ENCODE measurements around the gene POLDIP3.
A peak's percentile ranks its signal among the peaks of the same experiment; 100 is the strongest.
"Not testable (repeated sequence)": the region's sequence is repeated elsewhere in the genome, so short reads cannot be mapped to it uniquely, and the experiment has no call there.

POLDIP3 gene

DNA sequence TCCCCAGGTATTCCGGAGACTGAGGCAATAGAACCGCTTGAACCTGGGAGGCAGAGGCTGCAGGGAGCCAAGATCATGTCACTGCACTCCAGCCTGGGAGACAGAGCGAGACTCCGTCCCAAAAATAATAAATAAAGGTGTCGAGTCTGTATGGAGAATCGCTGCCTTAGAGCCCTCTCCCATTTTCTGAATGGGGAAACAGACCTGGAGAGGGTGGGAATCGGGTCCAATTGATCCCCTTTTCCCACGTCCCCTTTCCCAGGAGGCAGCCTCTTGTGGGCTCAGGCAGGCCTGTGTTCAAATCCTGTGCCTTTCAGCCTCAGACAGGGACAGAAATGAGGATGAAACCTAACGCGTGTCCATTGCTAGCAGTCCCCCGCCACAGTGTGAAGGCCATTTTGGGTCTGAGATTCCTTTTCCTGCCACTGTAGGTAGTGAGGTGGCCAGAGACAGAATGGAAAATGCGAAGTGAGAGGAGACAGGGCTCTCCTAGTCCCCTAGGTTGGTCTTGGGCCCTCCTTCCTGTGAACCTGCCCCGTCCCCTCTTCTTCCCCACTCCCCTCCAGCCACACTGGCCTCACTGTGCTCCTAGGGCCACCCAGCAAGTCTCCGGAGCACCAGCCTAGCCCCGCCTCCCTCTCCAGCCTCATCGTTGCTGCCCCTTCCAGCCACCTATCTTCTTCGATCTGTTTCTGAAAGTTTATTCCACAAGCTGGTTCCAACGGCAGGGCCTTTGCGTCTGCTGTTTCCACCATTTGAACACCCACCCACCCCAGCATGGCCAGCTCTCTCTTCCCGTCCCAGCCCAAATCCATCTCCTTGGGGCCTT lies 2.7 kb upstream of the POLDIP3 start:
- DNase-seq (ENCODE audit: low spot score), result no peak

DNA sequence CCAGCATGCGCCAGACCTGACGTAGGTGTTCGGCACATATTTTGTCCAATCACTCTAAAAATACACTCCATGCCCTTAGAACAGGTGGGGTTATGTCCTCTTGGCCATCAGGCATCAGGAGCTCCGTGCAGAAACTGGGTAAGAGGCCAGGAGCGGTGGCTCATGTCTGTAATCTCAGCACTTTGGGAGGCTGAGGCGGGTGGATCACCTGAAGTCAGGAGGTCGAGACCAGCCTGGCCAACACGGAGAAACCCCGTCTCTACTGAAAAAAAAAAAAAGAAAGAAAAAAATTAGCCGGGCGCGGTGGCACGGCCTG lies 1.1 kb upstream of the POLDIP3 start:
- not testable (repeated sequence) for DNase-seq (ENCODE audit: low spot score)

DNA sequence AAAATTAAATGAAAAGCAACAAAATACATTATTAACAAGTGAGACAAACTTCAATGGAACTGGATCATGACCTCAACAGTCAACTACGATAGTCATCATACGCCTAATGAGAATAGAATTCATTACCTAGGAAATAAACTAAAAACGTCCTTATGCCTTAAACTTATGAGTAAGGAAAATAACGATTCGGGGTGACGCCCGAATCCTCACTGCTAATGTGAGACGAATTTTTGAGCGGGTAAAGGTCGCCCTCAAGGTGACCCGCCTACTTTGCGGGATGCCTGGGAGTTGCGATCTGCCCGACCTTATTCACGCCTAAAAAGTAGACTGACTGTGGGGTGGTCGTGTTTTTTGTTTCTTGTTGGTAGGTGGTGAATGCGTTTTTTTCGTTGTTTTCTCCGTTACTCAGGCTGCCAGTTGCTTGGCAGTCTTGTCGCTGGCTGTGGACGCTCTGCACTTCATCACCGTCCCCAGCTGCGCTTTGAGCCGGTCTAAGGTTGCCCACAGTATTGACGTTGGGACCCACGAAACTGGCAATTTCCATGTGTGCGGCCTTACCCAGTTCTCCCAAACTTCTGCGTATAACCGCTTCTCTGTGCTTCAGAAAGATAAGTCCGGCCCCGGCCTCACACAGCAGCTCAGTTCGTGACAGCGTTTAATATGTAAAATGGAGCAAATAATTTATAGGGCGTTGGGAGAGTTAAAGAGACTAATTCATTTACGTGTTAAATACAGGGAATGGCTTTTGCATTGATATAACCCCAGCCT lies 593 bp upstream of the POLDIP3 start:
- peak; percentile 93 for DNase-seq (ENCODE audit: low spot score)

DNA sequence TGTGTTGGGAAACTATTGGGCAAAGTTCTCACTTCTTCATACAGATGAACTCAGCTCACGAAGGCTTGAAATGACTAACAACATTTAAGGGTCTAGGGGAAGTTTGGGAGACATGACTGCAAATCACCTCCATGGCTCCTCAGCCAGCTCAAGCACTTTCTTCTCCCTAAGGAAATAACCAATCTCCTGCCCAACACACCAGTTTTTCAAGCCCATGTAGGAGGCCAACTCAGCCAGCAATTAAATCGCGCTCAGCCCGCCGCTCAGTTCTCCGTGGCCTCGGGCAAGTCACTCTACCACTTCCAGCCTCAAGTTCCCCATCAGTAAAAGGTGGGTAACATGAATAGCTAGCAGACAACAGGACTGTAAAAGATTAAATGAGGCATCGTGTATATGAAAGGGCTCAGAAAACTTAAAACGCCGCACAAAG lies 796 bp downstream of the POLDIP3 start:
- DNase-seq (ENCODE audit: low spot score), result no peak

DNA sequence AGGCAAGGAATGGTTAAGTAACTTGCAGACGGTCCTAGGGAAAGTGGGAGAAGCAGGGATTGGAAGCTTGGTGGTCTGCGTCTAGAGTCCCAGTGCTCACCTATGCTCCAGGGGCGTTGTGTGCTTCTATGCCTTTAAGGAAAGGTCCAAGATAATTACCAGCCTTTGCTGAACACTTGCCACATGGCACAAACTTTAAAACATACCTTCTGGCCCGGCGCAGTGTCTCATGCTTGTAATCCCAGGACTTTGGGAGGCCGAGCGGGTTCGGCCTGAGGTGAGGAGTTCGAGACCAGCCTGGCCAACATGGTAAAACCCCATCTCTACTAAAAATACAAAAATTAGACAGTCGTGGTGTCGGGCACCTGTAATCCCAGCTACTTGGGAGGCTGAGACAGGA lies 2.3 kb downstream of the POLDIP3 start:
- no peak for DNase-seq (ENCODE audit: low spot score)

DNA sequence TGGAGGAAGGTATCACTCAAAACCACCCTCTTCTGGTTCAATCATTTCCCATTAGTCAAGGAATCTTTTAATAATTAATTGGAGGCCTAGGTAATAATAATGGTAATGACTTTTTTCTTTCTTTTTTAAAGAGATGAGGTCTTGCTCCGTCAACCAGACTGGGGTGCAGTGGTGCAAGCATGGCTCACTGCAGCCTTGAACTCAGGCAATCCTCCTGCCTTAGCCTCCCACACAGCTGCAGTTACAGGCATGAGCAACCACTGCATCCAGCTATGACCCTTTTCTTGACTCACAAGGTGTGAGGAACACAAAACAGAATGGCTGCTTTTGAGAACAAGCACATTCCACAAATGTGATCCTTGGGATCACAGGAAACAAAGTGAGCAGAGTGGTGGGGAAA lies 3.6 kb downstream of the POLDIP3 start:
- DNase-seq (ENCODE audit: low spot score), result no peak

DNA sequence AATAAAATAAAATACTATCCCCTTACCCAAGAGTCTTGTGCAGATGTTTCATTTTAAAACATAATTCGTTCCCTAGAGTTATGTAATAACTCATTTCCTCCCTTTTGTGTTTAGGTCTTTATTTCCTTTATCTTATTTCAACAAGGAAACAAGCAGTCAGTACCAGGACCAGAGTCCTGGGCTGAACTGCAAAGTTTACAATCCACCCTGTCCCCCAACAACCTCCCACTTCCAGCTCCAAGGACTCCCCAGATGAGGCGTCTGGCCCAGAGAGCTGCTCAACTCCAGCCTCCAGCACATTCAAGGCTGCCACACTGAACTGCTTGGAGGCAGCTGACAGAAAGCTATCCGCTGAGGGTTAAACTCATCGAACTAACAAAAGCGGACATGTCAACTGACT lies 4.5 kb downstream of the POLDIP3 start:
- no peak for DNase-seq (ENCODE audit: low spot score)

DNA sequence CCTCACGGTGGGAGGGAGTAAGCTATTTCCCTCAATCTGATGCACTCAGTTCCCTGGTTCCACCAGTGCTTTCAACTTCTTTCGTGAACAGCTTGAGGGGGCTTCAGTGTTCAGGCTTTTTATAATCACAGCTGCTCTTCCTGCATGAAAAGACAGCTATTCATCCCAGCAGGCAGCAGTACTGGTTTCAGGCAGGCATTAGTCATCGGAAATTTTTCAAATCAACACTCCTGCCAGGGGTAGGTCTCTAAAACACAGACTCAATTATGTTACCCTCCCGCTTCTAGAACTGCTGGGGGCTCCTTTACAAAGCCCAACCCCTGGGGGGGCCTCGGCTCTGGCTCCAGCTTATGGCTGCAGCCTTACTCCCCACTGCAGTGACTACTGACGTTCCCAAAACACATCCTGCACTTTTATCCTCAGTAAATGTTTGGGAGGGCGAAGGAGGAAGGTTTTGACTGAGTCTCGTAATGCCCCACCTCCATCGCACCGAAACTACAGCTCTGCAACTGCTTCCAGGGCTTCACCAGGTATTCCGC lies 5.8 kb downstream of the POLDIP3 start:
- no peak for DNase-seq (ENCODE audit: low spot score)

DNA sequence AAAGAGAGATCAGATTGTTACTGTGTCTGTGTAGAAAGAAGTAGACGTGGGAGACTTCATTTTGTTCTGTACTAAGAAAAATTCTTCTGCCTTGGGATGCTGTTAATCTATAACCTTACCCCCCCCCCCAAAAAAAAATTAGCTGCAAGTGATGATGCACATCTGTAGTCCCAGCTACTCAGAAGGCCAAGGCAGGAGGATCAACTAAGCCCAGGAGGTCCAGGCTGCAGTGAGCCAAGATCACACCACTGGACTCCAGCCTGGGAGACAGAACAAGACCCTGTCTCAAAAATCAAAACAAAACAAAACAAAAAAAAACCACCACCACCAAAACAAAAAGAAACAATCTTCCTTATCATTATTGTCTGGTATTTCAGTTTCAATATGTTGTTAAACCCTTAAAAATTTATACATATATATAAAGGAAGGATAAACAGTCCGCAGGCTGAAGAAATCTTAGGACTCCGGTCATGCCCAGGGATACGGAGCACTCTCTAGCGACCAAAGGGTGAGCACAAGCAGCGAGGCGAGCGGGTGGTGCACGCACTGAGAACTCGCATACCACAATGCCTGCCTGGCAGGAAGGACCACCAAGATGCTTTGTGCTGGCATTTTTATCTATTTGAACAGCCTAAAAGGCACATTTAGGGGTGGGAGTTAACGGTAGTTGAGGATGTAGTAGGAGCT lies 6.4 kb downstream of the POLDIP3 start:
- DNase-seq (ENCODE audit: low spot score), result no peak

DNA sequence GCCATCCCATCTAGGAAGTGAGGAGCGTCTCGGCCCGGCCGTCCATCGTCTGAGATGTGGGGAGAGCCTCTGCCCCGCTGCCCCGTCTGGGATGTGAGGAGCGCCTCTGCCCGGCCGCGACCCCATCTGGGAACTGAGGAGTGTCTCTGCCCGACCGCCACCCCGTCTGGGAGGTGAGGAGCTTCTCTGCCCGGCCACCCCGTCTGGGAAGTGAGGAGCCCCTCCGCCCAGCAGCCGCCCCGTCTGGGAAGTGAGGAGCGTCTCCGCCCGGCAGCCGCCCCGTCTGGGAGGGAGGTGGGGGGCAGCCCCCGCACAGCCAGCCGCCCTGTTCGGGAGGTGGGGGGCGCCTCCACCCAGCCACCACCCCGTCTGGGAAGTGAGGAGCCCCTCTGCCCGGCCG lies 7.0 kb downstream of the POLDIP3 start:
- DNase-seq (ENCODE audit: low spot score), result not testable (repeated sequence)

DNA sequence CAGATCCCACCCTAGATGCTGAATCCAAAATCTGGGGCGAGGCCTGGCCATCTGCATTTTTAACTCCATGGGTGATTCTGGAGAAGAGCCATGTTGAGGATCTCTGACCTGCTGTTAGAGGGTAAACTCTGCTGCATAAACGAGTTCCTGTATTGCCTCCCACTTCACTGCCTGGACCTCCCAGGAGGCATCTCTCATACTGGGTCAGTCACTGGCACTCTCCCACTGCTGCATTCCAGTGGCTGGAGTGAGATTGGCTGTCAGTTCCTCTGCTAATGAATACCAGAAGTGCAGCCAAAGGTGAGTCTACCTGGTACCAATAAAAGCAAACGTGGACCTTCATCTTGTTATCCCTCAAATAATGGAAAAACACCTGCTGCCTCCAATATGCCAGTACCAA lies 10.3 kb downstream of the POLDIP3 start:
- no peak for DNase-seq (ENCODE audit: low spot score)

DNA sequence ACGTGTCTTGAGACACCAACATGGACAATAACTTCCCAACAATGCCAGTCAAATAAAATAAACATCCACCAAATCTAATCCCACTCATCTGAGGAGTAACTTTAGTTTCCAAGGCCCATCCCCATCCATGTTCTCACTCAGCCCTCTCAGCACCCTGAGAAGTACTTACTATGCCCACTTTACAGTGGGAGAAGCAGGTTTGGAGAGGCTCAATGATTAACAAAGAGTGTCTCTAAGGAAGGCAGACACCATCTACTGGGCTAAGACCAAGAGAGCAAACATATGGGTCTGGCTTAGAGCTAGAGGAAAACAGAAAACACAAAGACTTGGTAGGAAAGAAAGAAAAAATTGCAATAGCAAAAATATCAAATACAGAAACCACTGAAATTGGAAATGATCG lies 11.3 kb downstream of the POLDIP3 start:
- DNase-seq (ENCODE audit: low spot score), result no peak

DNA sequence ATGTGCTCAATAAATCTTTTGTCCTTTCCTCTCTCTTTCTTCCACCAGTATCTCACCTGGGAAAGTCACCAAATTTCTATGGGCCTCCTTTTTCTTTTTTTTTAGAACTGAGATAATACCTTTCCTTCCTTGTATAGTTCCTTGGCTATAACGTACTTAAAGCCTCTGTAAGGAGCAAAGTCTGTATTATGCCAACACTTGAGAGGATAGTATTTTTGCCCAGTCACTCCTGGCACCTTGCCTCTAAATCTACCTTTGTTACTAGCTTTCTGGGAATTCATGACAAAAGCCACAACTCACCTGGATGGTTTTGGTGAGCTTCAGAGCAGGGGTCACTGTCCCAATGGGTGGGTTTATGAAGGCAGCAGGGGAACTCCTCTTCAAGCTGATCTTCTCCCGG lies 12.2 kb downstream of the POLDIP3 start:
- DNase-seq (ENCODE audit: low spot score), result no peak

DNA sequence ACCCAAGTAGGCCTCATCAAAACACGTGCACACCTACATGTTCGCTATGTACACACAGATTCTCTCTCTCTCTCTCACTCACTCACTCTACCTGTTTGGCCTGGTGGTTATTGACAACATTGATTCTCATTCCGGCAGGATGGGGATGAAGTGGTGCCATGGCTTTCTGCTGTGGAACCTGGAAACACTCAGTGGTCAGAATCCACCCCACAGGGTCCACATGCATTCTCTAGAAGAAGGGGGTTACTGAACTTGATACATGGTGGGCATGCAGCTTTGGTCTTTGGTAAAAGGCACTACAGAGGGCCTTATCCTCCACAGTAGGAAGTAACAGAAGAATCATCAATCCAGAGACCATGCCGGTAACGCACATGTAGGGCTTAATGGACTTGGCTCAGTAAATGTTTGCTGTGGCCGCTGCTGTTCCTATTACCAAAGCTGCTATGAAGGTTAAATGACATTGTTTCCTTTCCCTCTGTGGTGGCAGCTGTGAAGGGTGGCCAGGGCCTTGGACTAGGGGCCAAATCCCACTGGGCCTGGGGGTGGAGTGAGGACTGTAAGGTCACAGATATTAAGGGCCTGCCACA lies 12.7 kb downstream of the POLDIP3 start:
- no peak for DNase-seq (ENCODE audit: low spot score)

DNA sequence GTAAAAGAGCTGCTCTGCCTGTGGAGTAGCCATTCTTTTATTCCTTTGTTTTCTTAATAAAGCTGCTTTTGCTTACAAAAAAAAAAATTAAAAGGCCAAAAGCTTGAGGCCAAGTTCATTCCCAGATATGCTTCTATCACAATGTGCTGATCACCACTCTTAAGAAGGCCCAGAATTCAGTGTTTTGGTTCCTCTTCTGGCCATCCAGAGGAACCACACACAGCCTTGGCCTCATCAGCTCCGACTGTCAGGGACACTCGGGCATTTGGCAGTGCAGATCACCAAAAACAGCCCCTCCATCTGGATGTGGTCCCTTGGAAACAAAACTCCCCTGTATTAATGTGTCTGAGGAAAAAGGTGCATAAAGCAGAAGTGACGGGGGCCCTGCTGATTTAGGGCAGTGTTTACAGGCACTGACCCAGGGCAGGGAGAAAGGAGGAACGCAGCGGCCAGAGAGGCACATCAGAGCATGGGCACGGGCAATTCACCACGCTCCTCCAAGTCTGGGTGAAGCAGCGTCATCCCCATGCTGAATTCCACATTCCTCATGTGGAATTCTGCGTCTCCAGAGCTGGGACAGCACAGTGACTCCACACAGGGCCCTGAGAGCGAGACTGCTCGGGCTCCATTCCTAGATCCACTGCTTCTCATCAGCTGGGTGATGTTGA lies 17.7 kb downstream of the POLDIP3 start:
- DNase-seq (ENCODE audit: low spot score), result no peak

DNA sequence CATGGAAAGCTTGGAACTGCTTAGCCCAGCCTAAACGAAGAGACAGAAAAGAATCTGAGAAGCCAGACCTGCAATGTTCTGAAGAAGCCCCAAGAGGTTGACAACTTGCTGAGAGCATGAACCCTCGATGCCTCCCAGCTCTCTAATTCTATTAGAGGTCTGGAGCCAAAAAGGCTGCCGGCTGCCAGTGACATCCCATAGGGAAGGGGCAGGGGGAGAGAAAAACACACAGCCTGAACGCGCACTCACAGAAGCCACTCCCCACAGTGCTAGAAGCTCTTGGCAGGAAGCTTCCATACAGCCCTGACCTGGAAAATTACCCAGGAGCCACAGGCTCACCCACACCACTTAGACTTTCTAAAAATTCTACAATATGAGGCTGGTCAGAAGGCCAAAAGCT lies 18.3 kb downstream of the POLDIP3 start:
- DNase-seq (ENCODE audit: low spot score), result no peak

DNA sequence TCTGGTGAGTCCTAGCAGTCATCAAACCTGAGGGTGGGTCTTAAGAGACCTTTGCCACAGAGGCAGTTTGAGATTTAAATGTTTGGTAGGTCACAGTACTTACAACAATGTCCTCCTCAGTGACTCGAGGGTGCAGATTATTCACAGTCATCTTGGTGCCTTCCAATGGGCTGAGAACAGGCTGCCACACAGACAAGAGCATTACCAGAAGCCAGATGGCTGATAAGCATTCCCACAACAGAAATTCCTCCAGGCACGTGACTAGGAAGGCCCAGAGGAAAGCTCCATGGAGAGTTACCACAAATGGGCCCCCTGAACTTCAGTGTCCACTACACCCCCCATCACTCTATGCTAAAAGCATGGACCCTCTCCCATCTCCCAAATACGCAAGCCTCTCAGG lies 19.2 kb downstream of the POLDIP3 start:
- DNase-seq (ENCODE audit: low spot score), result no peak

DNA sequence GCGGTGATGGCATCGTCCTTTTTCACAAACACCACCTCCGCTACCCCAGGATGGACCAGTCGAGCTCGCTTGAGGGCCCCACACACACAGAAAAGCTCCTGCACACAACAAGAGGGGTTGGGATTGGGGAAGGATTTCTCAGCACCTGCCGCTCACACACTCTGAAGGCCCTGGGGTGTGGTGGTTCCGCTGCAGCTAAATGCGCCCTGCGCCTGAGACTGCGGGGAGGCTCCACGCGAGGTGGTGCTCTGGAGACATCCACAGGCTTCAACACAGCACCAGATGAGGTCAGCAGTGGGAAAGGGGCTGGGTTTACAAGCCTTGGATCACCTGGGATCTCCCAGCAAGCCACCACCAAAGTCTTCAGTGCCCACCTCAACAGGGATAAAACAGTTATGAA lies 22.7 kb downstream of the POLDIP3 start:
- DNase-seq (ENCODE audit: low spot score), result no peak

DNA sequence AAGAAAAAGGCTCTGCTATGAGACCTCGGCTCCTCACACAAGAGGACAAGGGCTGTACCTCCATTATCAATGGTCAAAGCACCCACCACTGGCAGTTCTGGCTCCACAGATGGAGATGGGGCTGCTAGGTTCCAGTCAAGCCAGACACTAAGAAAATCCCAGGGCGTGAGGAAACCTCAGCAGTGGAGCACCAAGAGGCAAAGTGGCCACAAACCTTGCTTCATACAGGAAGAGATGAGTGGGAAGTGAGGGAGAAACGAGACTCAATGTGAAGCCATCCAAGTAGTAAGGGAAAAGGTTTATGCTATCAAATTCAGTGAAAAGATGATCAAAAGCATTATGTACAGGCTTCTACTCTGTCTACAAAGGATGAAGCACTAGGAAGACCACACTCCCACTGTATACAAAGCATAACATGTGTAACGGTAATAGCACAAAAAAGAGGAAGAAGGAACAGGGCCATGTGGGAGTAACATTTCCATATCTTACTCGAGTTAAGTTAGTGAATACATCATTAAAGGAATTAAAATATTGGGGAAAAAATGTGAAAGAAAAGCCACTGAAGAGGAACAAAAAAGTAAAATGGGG lies 27.0 kb downstream of the POLDIP3 start:
- no peak for DNase-seq (ENCODE audit: low spot score)

DNA sequence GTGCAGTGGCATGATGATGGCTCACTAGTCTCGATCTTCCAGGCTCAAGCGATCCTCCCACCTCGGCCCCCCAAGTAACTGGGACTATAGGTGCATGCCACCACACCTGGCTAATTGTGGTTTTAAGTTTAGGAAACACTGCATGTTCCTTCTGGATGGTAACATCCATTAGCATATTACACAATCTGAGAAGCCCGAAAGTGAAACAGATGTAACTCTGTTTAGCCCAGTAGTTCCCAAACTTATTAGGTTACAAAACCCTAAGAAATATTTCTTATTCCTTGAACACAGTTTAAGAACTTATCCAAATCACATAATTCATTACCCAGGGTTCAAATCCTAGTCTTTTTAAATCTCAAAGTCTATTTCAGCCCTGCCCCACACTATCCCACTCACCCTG lies 28.3 kb downstream of the POLDIP3 start:
- DNase-seq (ENCODE audit: low spot score), result no peak

DNA sequence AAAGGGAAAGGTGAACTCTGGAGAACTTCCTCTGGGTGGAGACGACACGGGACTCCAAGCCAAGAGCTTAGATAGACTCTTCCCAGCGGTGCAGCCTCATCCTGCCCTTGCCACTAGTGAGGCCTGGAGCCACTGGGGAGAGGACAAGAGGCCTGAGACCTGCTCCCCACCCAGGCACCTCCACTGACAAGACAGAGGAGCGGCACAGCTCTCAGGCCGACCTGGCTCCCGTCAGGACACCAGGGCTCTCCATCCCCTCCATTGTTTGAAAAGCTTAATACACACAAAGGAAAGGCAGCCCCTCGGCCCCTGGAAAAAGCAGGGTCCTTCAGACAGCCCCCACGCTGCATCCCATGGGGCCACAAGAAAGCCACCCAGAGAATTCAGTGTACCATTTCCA lies 29.6 kb downstream of the POLDIP3 start:
- no peak for DNase-seq (ENCODE audit: low spot score)

Measured in left forelimb (tissue), 1 donor.